ENCODE results near the gene LRIG1.

LRIG1 gene

DNA sequence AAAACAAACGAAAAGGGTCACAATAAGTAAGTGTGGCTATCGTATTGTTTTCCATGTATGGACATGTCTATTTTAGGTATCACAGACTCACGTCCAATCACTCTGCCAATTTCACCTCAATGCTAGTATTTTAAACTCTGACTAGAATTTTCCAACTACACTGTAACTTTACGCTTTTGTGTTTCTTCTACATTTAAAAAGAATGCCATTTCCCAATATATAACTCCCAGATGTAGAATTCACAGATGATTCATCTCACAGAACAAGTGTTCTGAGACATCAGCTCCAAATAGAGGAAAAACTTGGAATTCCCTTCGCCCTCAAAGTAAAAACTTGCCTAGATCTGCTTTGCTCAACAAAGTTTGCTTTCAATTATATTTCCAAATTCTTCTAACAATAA, 14.2 kb downstream of the LRIG1 start:
- Histone ChIP-seq H3K4me3 (ENCODE audit: low read depth, low read length) (no peak overlapping the region), H3K4me1 (ENCODE audit: control insufficient read depth, insufficient read depth, low read length) (peaks cover 86% of the 10 kb centered on the region), H3K9ac (ENCODE audit: low read depth, low read length) (no peak overlapping the region)

DNA sequence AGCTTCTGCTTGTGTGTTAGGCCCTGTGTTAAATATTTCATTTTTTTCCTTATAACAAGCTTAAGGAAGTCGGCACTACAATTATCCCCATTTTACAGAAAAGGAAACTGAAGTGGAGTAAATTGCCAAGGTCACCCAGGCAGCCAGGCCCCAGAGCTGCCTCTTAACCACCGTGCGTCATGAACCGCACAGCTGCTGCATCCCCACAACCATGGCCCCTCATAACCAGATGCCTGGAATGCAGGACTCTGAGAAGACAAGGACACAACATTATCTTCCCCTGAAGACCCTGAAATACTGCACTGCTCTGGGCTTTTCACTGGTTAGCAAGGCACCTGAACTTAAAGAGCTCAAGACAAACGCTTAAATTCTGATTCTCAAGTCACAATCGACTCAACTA, 14.6 kb downstream of the LRIG1 start:
- peaks cover 86% of the 10 kb centered on the region for H3K4me1 ChIP-seq (ENCODE audit: control insufficient read depth, insufficient read depth, low read length)

More for the DNA sequence above, 14.2 kb downstream of the LRIG1 start:
- Histone ChIP-seq H3K27ac (ENCODE audit: low read depth, low read length) (no peak overlapping the region), H3K27me3 (ENCODE audit: control insufficient read depth, insufficient read depth, low read length) (no peaks in the 10 kb centered on the region), H3K36me3 (ENCODE audit: control insufficient read depth, insufficient read depth, low read length) (no peaks in the 10 kb centered on the region), H3K9me3 (ENCODE audit: control insufficient read depth, insufficient read depth, low read length) (no peaks in the 10 kb centered on the region)

DNA sequence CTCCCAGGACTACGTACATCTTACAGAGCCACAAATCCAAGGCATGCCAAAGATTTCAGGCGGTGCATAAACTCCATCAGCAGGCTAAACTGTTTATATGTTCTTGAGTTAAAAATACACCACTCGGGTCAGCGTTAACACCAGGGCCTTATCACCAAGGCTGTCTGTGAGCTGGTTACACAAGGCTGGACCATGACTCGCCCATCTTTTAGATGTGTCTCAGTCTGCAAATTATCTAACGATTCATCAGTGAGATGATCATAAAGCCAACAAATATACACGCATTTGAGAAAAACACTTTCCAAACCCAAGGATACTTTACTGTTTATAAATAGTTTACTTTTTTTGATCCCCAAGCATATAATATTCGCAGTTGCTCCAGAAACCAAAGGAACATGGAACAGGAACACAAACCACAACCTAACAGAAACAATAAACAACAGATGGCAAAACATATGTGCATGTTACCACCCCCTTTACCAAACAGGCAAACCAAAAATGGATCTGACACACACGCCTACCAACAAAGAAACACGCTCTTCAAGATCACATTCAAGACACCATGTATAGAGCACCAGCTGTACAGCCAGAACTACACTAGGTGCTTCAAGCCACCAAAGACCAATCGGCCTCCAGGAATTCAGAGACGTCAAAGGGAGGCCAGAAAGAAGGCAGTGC, 15.4 kb downstream of the LRIG1 start:
- no peaks in the 10 kb centered on the region for H3K9me3 ChIP-seq (ENCODE audit: control insufficient read depth, insufficient read depth, low read length)
- H3K4me3 ChIP-seq (ENCODE audit: low read depth, low read length): no peak overlapping the region
- no peak overlapping the region for H3K9ac ChIP-seq (ENCODE audit: low read depth, low read length)
- no peaks in the 10 kb centered on the region for H3K36me3 ChIP-seq (ENCODE audit: control insufficient read depth, insufficient read depth, low read length)
- peaks cover 86% of the 10 kb centered on the region for H3K4me1 ChIP-seq (ENCODE audit: control insufficient read depth, insufficient read depth, low read length)
- H3K27ac ChIP-seq (ENCODE audit: low read depth, low read length): no peak overlapping the region
- no peaks in the 10 kb centered on the region for H3K27me3 ChIP-seq (ENCODE audit: control insufficient read depth, insufficient read depth, low read length)

More for the DNA sequence above, 14.6 kb downstream of the LRIG1 start:
- H3K4me3 ChIP-seq (ENCODE audit: low read depth, low read length): no peak overlapping the region
- H3K27ac ChIP-seq (ENCODE audit: low read depth, low read length): no peak overlapping the region
- H3K9me3 ChIP-seq (ENCODE audit: control insufficient read depth, insufficient read depth, low read length): no peaks in the 10 kb centered on the region
- no peak overlapping the region for H3K9ac ChIP-seq (ENCODE audit: low read depth, low read length)
- H3K27me3 ChIP-seq (ENCODE audit: control insufficient read depth, insufficient read depth, low read length): no peaks in the 10 kb centered on the region
- H3K36me3 ChIP-seq (ENCODE audit: control insufficient read depth, insufficient read depth, low read length): no peaks in the 10 kb centered on the region

DNA sequence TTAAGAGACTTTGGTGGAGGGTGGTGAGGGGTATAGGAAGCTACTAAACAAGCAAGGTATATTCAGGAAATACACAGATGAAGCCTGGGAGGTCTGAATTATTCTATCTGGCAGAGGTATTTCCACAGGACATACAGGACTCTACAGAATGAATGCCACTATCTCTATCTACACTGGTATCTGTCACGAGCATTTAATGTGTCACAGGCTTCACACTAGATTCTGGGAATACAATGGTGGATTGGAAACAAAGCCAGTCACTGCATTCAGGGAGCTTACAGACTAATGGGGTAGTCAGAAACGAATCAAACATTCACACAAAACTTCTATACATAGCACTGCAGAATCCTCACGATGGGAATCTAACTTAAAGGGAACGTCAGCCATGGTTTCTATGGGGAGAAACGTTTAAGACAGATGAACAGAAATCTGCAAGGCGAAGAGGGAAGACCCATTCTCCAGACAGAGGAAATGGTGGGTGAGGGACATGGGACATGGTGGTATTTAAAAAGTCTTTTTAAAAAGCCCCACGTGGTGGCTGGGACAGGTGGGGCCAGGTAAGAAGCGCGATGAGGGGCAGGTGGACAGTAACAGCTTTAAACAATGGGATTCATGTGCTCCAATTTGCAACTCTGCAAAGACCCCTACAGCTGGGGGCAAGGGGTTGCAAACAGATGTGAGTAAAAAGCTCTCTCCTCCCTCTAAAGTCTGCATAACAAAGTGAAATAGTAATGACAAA, 16.5 kb downstream of the LRIG1 start:
- no peaks in the 10 kb centered on the region for H3K9me3 ChIP-seq (ENCODE audit: control insufficient read depth, insufficient read depth, low read length)
- H3K36me3 ChIP-seq (ENCODE audit: control insufficient read depth, insufficient read depth, low read length): no peaks in the 10 kb centered on the region
- peaks cover 89% of the 10 kb centered on the region for H3K4me1 ChIP-seq (ENCODE audit: control insufficient read depth, insufficient read depth, low read length)
- H3K4me3 ChIP-seq (ENCODE audit: low read depth, low read length): no peak overlapping the region
- peak overlapping the region; percentile 29 for H3K27ac ChIP-seq (ENCODE audit: low read depth, low read length)
- no peak overlapping the region for H3K9ac ChIP-seq (ENCODE audit: low read depth, low read length)
- no peaks in the 10 kb centered on the region for H3K27me3 ChIP-seq (ENCODE audit: control insufficient read depth, insufficient read depth, low read length)

DNA sequence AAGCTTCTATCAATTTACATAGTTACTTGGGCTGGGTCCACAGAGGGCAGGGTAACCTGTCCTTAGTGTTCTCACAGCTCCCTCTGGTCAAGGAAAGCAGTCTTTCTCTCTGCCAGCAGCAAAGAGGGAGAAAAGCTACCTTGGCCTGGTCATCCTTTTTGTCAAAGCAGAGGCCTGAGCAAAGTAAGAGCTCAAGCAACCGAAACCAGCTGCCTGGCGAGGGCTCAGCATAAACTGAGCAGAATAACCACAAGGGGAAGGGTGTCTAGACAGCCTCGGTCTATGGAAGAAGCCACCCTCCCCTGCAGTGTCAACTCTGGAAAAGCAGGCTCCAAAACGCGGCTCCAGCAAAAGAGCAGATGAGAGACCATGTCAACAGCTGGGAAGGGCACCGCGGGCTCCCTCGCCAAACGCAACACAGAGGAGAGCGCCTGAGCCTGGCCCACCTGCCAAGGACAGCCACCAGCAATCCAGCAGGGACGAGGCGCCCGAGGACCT, 17.4 kb downstream of the LRIG1 start:
- H3K27ac ChIP-seq (ENCODE audit: low read depth, low read length): peak overlapping the region; percentile 29
- no peak overlapping the region for H3K4me3 ChIP-seq (ENCODE audit: low read depth, low read length)
- H3K9ac ChIP-seq (ENCODE audit: low read depth, low read length): 0 out of 2 replicates have a peak overlapping the region, but pooled peaks have one; percentile 3
- peaks cover 93% of the 10 kb centered on the region for H3K4me1 ChIP-seq (ENCODE audit: control insufficient read depth, insufficient read depth, low read length)
- no peaks in the 10 kb centered on the region for H3K27me3 ChIP-seq (ENCODE audit: control insufficient read depth, insufficient read depth, low read length)
- H3K36me3 ChIP-seq (ENCODE audit: control insufficient read depth, insufficient read depth, low read length): no peaks in the 10 kb centered on the region
- H3K9me3 ChIP-seq (ENCODE audit: control insufficient read depth, insufficient read depth, low read length): no peaks in the 10 kb centered on the region

DNA sequence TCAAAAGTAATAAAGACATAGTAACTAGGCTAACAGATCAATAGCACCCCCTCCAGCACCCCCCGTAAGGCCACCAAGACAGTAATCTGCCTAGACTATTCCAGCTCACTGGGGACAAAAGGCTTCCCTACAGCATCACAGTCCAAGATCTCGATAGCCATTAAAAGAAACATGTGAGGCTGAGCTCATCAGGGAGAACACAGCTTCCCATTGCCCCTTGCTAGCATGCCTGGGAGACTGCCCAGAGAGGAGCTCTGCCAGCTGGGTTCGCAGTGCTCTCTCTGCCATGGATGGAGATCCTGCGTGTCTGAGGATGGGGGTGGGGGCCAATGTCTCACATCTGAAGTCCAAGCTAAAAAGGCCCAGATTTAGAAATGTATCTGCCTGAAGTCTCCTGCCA, 17.8 kb downstream of the LRIG1 start:
- H3K9me3 ChIP-seq (ENCODE audit: control insufficient read depth, insufficient read depth, low read length): no peaks in the 10 kb centered on the region
- 0 out of 2 replicates have a peak overlapping the region, but pooled peaks have one; percentile 3 for H3K9ac ChIP-seq (ENCODE audit: low read depth, low read length)
- peak overlapping the region; percentile 26 for H3K27ac ChIP-seq (ENCODE audit: low read depth, low read length)
- H3K4me3 ChIP-seq (ENCODE audit: low read depth, low read length): no peak overlapping the region
- no peaks in the 10 kb centered on the region for H3K36me3 ChIP-seq (ENCODE audit: control insufficient read depth, insufficient read depth, low read length)
- peaks cover 96% of the 10 kb centered on the region for H3K4me1 ChIP-seq (ENCODE audit: control insufficient read depth, insufficient read depth, low read length)
- no peaks in the 10 kb centered on the region for H3K27me3 ChIP-seq (ENCODE audit: control insufficient read depth, insufficient read depth, low read length)

DNA sequence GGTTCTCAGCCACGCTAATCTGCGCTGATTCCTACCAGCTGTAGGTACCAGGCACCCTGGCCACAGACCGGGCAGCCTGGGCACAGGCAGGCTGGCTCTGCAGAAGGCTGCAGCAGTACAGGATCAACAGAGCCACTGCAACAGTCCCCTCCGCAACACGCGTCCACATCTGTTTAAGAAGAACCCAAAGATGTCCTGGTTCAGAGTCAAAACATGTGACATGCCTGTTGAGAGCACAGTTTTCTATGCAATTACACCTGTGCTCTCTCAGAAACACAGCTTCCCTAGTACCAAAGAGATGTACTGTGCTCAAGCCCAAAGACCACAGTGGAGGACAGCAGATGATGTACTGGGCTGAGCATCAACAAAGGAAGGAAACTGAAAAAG, 18.8 kb downstream of the LRIG1 start:
- no peak overlapping the region for H3K9ac ChIP-seq (ENCODE audit: low read depth, low read length)

DNA sequence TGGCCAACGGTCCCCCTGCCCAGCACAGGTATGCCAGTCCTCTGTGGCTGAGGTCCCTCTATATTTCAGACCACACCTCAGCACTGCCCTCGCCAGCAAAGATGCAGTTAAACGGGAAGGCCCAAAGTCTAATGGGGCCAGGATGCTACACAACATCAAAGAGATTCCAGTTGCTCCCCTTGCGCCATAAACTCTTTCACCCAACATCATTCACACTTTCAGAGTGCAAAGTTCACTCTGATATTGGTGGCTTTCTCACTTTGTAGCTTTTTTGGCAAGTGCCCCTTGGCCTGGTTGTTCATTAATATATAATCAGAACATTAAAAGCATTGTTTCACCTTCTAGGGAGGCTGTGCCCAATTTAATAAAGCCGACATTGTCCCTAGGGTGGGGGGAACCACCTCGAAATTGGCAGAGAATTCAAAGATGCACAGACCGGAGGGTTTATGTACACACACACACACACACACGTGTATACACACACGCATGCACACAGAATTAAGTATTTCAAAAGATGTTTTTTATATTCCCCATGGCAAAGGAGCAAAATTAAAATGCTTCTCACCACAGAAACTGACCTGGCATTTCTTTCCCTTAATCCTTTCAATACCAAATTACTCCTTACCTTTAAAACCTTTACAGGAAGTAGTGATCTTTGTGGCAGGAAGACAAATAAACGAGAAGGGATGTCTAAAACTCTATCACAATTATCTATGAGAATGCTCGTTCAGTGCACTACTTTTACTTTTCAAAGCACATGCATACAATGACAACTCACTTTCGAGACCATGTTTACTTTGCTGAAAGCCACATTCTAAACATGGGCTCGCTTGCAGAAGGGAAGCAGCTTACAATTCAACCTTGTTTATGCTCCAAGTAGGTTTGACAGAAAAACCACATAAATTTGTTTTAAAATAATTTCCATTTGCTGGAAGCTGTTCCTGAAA, 19.5 kb downstream of the LRIG1 start:
- no peak overlapping the region for H3K27ac ChIP-seq (ENCODE audit: low read depth, low read length)
- H3K9ac ChIP-seq (ENCODE audit: low read depth, low read length): no peak overlapping the region
- peaks cover 96% of the 10 kb centered on the region for H3K4me1 ChIP-seq (ENCODE audit: control insufficient read depth, insufficient read depth, low read length)
- no peaks in the 10 kb centered on the region for H3K27me3 ChIP-seq (ENCODE audit: control insufficient read depth, insufficient read depth, low read length)
- H3K36me3 ChIP-seq (ENCODE audit: control insufficient read depth, insufficient read depth, low read length): no peaks in the 10 kb centered on the region
- H3K9me3 ChIP-seq (ENCODE audit: control insufficient read depth, insufficient read depth, low read length): no peaks in the 10 kb centered on the region
- H3K4me3 ChIP-seq (ENCODE audit: low read depth, low read length): no peak overlapping the region

More for the DNA sequence above, 18.8 kb downstream of the LRIG1 start:
- Histone ChIP-seq H3K27me3 (ENCODE audit: control insufficient read depth, insufficient read depth, low read length) (no peaks in the 10 kb centered on the region), H3K4me3 (ENCODE audit: low read depth, low read length) (no peak overlapping the region), H3K9me3 (ENCODE audit: control insufficient read depth, insufficient read depth, low read length) (no peaks in the 10 kb centered on the region), H3K36me3 (ENCODE audit: control insufficient read depth, insufficient read depth, low read length) (no peaks in the 10 kb centered on the region), H3K4me1 (ENCODE audit: control insufficient read depth, insufficient read depth, low read length) (peaks cover 96% of the 10 kb centered on the region), H3K27ac (ENCODE audit: low read depth, low read length) (no peak overlapping the region)

DNA sequence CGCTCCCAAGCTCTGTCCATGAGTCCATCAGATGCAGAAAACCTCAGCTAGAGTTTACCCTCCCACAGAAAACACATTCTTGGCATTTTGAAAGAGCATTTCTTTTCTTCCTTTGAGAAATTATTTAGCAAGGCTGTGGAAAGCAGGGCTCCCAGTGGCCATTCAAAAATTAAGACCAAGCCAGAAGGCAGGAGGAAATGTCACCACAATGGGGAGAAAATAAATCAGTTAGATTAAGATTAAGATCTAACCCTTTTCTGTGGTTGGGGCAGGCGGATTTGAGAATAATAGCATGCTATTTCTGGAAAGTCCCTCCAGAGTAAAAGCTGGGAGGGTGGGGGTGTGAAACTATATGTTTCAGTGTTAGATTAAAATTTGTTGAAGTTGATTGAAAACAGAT, 20.2 kb downstream of the LRIG1 start:
- Histone ChIP-seq H3K9me3 (ENCODE audit: control insufficient read depth, insufficient read depth, low read length) (no peaks in the 10 kb centered on the region), H3K36me3 (ENCODE audit: control insufficient read depth, insufficient read depth, low read length) (no peaks in the 10 kb centered on the region; the same call in 1 of the 2 replicates), H3K27me3 (ENCODE audit: control insufficient read depth, insufficient read depth, low read length) (no peaks in the 10 kb centered on the region), H3K9ac (ENCODE audit: low read depth, low read length) (no peak overlapping the region), H3K4me3 (ENCODE audit: low read depth, low read length) (no peak overlapping the region), H3K4me1 (ENCODE audit: control insufficient read depth, insufficient read depth, low read length) (peaks cover 96% of the 10 kb centered on the region), H3K27ac (ENCODE audit: low read depth, low read length) (no peak overlapping the region)

DNA sequence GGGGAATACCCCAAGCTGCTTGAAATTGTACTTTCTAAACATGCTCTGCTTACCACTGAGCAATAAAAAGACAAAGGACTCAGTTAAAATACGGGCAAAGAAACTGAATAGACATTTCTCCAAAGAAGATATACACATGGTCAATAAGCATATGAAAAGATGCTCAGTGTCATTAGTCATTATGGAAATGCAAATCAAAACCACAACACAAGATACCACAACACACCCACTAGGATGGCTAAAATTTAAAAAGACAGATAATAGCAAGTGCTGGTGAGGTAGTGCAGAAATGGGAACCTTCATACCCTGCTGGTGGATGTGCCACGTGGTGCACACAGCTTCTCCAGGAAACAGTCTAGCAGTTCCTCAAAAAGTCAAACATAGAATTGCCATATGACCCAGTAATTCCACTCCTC, 21.3 kb downstream of the LRIG1 start:
- H3K36me3 ChIP-seq (ENCODE audit: control insufficient read depth, insufficient read depth, low read length): no peaks in the 10 kb centered on the region; the same call in 1 of the 2 replicates
- H3K9ac ChIP-seq (ENCODE audit: low read depth, low read length): no peak overlapping the region
- H3K27ac ChIP-seq (ENCODE audit: low read depth, low read length): no peak overlapping the region
- H3K9me3 ChIP-seq (ENCODE audit: control insufficient read depth, insufficient read depth, low read length): no peaks in the 10 kb centered on the region
- peaks cover 97% of the 10 kb centered on the region for H3K4me1 ChIP-seq (ENCODE audit: control insufficient read depth, insufficient read depth, low read length)
- no peaks in the 10 kb centered on the region for H3K27me3 ChIP-seq (ENCODE audit: control insufficient read depth, insufficient read depth, low read length)
- H3K4me3 ChIP-seq (ENCODE audit: low read depth, low read length): no peak overlapping the region

Measured in HUES48 (cell line).